GM18517 (cell line): ENCODE results near the gene SLAMF1.
"Not testable (repeated sequence)": the region's sequence is repeated elsewhere in the genome, so short reads cannot be mapped to it uniquely, and the experiment has no call there.

Experiments used
- ATAC-seq: cut with Tn5 transposase; IDR thresholded peaks from one replicate; pipeline ENCODE4 v1.9.1; 2021; ENCODE audit warnings: mild to moderate bottlenecking, moderate library complexity; ENCODE audit not compliant: unreplicated experiment

The SLAMF1 gene

GRCh38 chr1:160567858-160568682 lies 78.8 kb downstream of the SLAMF1 start:
- peak; percentile 44 for ATAC-seq

- ATAC-seq: no peak
Measured at GRCh38 chr1:160567341-160567740, 79.5 kb downstream of the SLAMF1 start.

GRCh38 chr1:160565564-160565963 lies 81.3 kb downstream of the SLAMF1 start:
- no peak for ATAC-seq

GRCh38 chr1:160563230-160563629 lies 83.6 kb downstream of the SLAMF1 start:
- ATAC-seq: not testable (repeated sequence)

GRCh38 chr1:160562745-160563144 lies 84.1 kb downstream of the SLAMF1 start:
- ATAC-seq: not testable (repeated sequence)

- ATAC-seq: no peak
Measured at GRCh38 chr1:160560806-160561205, 86.0 kb downstream of the SLAMF1 start.

GRCh38 chr1:160560045-160560705 lies 86.7 kb downstream of the SLAMF1 start:
- ATAC-seq: no peak

GRCh38 chr1:160559437-160559836 lies 87.4 kb downstream of the SLAMF1 start:
- ATAC-seq: not testable (repeated sequence)

GRCh38 chr1:160558660-160559380 lies 88.0 kb downstream of the SLAMF1 start:
- ATAC-seq: no peak
